Measurements from ENCODE around the gene RCSD1.

RCSD1 gene

GRCh38 chr1:167750641-167751040 is 120.6 kb downstream of the RCSD1 start:
- no peak for DNase-seq

- DNase-seq: no peak
Measured at GRCh38 chr1:167751676-167752075, 121.6 kb downstream of the RCSD1 start.

GRCh38 chr1:167752219-167752985 is 122.4 kb downstream of the RCSD1 start:
- no peak for DNase-seq

- DNase-seq: no peak
Measured at GRCh38 chr1:167755654-167756053, 125.6 kb downstream of the RCSD1 start.

All from NCI-H187 (cell line).